CD4-positive, alpha-beta T cell treated with Interleukin-4 for 4 hours (primary cell): Measurements from ENCODE around the gene GNB1L.

Experiments used
- DNase-seq: peaks from one replicate; pipeline ENCODE4 v3.0.0-alpha.2; 2020

Gene GNB1L

DNA sequence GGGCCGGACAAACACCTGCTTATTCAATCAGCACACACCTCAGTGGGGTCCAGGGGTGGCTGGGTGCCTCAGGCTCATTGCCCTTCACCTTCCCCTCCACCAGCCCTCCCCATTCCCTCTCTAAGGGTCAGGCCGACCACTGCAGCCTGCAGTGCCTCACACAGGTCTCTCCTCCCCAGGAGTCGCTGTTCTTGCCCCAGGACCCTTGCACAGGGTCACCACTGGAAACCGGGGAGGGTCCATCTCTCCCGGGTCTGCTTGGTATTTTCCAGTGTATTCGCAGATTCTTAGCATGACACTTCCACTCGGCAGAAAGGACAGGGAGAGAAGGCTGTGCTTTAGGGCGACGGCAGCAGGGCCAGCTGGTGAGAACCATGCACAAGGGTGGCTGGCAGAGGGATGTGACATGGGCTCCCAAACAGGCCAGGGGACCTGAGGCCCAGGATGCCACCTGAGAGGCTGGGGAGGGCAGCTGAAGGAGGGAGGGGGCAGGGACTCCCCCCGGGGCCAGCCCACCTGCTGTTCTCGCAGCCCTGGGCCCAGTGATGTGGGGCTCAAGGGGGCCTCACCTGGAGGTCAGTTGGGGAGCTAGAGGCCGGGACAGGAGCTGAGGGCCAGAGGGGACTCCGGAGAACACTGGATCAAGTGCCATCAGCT, 110.2 kb downstream of the GNB1L start:
- no peak for DNase-seq

DNA sequence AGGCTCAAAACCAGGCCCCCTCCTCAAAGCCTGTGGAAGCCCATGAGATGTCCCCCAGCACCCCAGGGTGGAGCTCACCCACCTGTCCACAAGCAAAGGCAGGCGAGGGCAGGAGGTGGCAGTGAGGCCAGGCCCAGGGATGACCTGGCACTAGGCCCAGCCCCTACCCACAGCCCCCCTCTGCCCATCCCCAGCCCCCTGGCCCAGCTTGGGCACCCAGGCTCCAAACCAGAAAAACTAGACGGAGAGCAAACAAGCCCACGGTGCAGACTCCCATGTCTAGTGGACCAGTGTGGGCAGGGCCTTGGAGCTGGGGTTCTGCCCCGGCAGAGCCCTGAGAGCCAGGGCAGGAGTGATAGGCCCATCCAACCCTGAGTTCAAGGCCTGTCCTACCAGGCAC, 111.0 kb downstream of the GNB1L start:
- no peak for DNase-seq

DNA sequence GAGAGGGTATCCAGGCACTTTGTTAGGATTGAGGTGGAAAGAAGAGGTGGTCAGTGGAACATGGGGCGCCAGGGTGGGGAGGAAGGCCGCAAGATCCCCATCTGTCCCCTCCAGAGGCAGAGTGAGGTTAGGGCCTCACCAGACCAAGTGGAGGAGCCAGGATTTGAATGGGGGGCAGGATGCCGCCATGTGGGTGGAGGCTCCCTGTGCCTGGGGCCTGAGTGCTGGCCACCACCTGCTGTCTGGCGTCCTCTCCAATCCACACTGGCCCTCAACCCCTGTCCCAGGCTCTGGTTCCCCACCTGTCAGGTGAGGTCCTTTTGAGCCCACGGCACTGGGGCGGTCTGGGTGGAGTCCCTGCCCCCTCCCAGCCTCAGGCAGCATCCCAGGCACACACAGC, 111.6 kb downstream of the GNB1L start:
- no peak for DNase-seq

GRCh38 chr22:19742160-19743066, 112.3 kb downstream of the GNB1L start:
- no peak for DNase-seq

GRCh38 chr22:19741053-19741452, 113.6 kb downstream of the GNB1L start:
- no peak for DNase-seq

- no peak for DNase-seq
Observed at GRCh38 chr22:19740586-19740985, 114.1 kb downstream of the GNB1L start.

DNA sequence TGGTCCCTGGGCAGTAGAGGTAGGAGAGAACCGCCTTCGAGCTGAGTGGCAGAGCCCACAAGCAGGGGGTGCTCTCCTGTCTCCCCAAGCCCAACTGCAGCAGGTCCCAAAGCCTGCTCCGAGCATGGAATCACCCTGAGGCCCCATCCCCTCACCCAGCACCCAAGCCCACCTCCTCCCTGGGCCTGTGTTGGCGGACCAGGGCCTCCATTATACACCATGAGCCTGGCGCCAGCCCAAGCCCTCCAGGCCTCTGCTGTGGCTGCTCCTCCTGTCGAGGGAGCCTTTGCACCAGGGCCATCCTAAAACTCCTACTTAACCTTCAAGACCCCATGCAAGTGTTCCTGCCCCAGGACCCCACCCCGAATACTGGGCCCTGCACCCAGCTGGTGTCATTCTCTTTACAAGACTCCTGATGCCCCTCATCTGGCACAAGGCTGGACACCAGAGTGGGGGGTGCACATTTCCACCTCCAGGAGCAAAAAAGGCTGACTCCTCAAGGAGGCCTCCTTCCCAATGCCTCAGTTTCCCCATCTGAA, 114.7 kb downstream of the GNB1L start:
- no peak for DNase-seq

- no peak for DNase-seq
Observed at GRCh38 chr22:19739448-19739895, 115.2 kb downstream of the GNB1L start.

GRCh38 chr22:19738664-19739447, 115.8 kb downstream of the GNB1L start:
- DNase-seq, result no peak

DNA sequence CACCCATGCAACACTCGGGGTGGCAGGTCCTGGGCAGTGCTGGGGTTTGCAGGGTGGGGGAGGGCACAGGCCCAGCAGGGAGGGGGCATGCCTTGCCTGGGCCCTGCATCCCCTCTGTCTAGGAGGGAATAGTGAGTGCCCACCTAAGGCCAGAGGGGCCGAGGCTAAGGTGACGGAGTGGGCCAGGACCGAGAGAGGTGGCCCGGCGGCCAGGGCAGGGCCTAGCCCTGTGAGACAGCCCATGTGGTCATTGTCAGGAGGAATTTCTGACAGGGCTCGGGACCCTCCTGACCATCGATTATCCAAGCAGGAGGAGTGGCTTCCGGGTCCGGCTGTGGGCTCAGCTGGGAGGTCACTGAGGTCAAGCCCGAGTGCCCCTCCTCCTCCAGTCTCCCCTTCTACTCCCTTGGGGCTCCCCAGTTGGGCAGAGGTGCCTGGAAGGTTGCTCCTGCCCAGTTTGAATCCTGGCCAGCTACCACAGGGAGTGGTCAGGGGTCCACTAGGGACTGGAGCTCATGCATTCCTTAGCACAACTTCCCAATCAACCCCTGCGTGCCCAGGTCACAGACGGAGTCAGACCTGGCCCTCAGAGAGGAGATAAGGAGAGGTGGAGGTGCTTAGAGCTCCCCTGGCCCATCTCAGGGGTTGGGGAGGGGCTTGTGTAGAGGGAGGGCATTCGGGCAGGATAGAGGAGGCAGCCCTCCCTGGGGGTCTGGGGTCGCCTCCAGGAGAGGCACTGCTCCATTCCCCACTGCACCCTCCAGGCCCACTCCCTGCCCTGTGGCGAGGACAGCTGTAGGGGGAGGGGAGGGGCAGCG, 116.6 kb downstream of the GNB1L start:
- no peak for DNase-seq

GRCh38 chr22:19735665-19736510, 118.8 kb downstream of the GNB1L start:
- no peak for DNase-seq

DNA sequence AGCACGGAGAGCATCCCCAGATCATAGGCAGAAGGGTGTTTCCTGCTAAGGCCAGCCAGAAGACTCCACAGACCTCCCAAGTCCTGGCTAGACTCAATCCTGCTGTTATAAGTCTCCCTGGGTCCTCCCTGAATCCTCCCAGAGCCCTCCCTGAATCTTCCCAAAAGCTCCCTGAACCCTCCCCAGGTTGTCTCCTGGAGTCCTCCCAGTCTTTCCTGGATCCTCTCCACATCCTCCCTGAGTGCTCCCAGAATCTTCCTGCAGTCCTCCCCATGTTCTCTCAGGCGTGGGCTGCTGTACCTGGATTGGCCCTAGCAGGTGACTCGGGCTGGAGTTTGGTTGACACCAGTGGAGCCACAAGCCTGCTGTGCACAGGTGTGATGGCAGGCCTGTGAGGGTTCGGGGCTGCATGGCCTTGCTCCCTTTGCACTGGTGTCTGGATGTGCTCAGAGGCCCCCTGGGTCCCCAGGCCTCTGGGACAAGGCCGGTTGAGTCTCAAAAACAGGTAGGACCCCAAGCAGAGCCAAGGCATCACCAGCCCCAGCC, 119.8 kb downstream of the GNB1L start:
- no peak for DNase-seq

- no peak for DNase-seq
Observed at GRCh38 chr22:19734163-19734562, 120.5 kb downstream of the GNB1L start.

- DNase-seq, result no peak
Observed at GRCh38 chr22:19733755-19734154, 120.9 kb downstream of the GNB1L start.
